T-helper 1 cell treated with Interleukin-12 subunit alpha and Interleukin-12 subunit beta and Interleukin-4 antibody, amounts not matched to agents 30 μg/mL and 1 μg/mL, for 36 hours (primary cell): ENCODE data around the gene IRS1.

Source experiments
- H3K27ac Mint-ChIP-seq: one replicate; pipeline ENCODE4 v1.8.0; 2021; ENCODE audit warnings: mild to moderate bottlenecking, mixed read lengths
- H3K27me3 Mint-ChIP-seq: one replicate; pipeline ENCODE4 v1.8.0; 2021; ENCODE audit warnings: low read depth, mixed read lengths
- H3K36me3 Mint-ChIP-seq: one replicate; pipeline ENCODE4 v1.8.0; 2021; ENCODE audit warnings: low read depth, mixed read lengths
- H3K4me1 Mint-ChIP-seq: one replicate; pipeline ENCODE4 v1.8.0; 2021; ENCODE audit warnings: low read depth, mixed read lengths
- H3K4me3 Mint-ChIP-seq: one replicate; pipeline ENCODE4 v1.8.0; 2021; ENCODE audit warnings: mild to moderate bottlenecking, moderate library complexity, mixed read lengths
- H3K9me3 Mint-ChIP-seq: one replicate; pipeline ENCODE4 v1.8.0; 2021; ENCODE audit warnings: mixed read lengths

IRS1 gene

GRCh38 chr2:226726546-226726945, 73.1 kb downstream of the IRS1 start:
- Mint-ChIP-seq H3K36me3 (peaks cover 2% of the 10 kb centered on the region), H3K27ac (no peak overlapping the region), H3K9me3 (no peaks in the 10 kb centered on the region), H3K4me3 (no peak overlapping the region), H3K27me3 (peaks cover 24% of the 10 kb centered on the region), H3K4me1 (peaks cover 3% of the 10 kb centered on the region)

GRCh38 chr2:226725126-226725860, 74.3 kb downstream of the IRS1 start:
- H3K36me3 Mint-ChIP-seq = peaks cover 4% of the 10 kb centered on the region
- H3K27me3 Mint-ChIP-seq = peaks cover 34% of the 10 kb centered on the region
- no peaks in the 10 kb centered on the region for H3K9me3 Mint-ChIP-seq
- no peak overlapping the region for H3K27ac Mint-ChIP-seq
- H3K4me1 Mint-ChIP-seq = peaks cover 8% of the 10 kb centered on the region
- H3K4me3 Mint-ChIP-seq = no peak overlapping the region

- Mint-ChIP-seq H3K4me3 (no peak overlapping the region), H3K9me3 (no peaks in the 10 kb centered on the region), H3K4me1 (peaks cover 8% of the 10 kb centered on the region)
Observed at GRCh38 chr2:226721541-226721940, 78.1 kb downstream of the IRS1 start.

GRCh38 chr2:226720948-226721347, 78.7 kb downstream of the IRS1 start:
- Mint-ChIP-seq H3K9me3 (no peaks in the 10 kb centered on the region), H3K36me3 (peaks cover 4% of the 10 kb centered on the region), H3K4me1 (peaks cover 14% of the 10 kb centered on the region), H3K27me3 (peaks cover 34% of the 10 kb centered on the region), H3K4me3 (no peak overlapping the region), H3K27ac (no peak overlapping the region)

More at GRCh38 chr2:226721541-226721940, 78.1 kb downstream of the IRS1 start:
- H3K27ac Mint-ChIP-seq = no peak overlapping the region
- H3K27me3 Mint-ChIP-seq = peaks cover 36% of the 10 kb centered on the region
- H3K36me3 Mint-ChIP-seq = peaks cover 4% of the 10 kb centered on the region

GRCh38 chr2:226717719-226718118, 81.9 kb downstream of the IRS1 start:
- Mint-ChIP-seq H3K9me3 (peaks cover 4% of the 10 kb centered on the region), H3K27ac (no peak overlapping the region), H3K36me3 (peaks cover 2% of the 10 kb centered on the region), H3K4me3 (no peak overlapping the region), H3K27me3 (peaks cover 31% of the 10 kb centered on the region), H3K4me1 (peaks cover 21% of the 10 kb centered on the region)

GRCh38 chr2:226716126-226716525, 83.5 kb downstream of the IRS1 start:
- Mint-ChIP-seq H3K27me3 (peaks cover 29% of the 10 kb centered on the region), H3K27ac (peak overlapping the region; percentile 72), H3K4me3 (peak overlapping the region; percentile 12), H3K9me3 (peaks cover 4% of the 10 kb centered on the region), H3K4me1 (peaks cover 21% of the 10 kb centered on the region), H3K36me3 (peaks cover 2% of the 10 kb centered on the region)

- Mint-ChIP-seq H3K4me3 (no peak overlapping the region), H3K27ac (peak overlapping the region; percentile 75), H3K4me1 (peaks cover 17% of the 10 kb centered on the region), H3K9me3 (peaks cover 4% of the 10 kb centered on the region), H3K27me3 (peaks cover 24% of the 10 kb centered on the region), H3K36me3 (no peaks in the 10 kb centered on the region)
Observed at GRCh38 chr2:226715347-226715990, 84.2 kb downstream of the IRS1 start.

GRCh38 chr2:226712941-226713340, 86.7 kb downstream of the IRS1 start:
- Mint-ChIP-seq H3K4me3 (no peak overlapping the region), H3K36me3 (no peaks in the 10 kb centered on the region), H3K27me3 (peaks cover 15% of the 10 kb centered on the region), H3K4me1 (peaks cover 17% of the 10 kb centered on the region), H3K9me3 (peaks cover 4% of the 10 kb centered on the region), H3K27ac (no peak overlapping the region)

GRCh38 chr2:226711606-226712296, 87.9 kb downstream of the IRS1 start:
- H3K27ac Mint-ChIP-seq = no peak overlapping the region
- H3K27me3 Mint-ChIP-seq = peaks cover 15% of the 10 kb centered on the region
- H3K4me1 Mint-ChIP-seq = peaks cover 15% of the 10 kb centered on the region
- peaks cover 4% of the 10 kb centered on the region for H3K9me3 Mint-ChIP-seq
- H3K4me3 Mint-ChIP-seq = no peak overlapping the region
- H3K36me3 Mint-ChIP-seq = no peaks in the 10 kb centered on the region

- Mint-ChIP-seq H3K4me3 (no peak overlapping the region), H3K27me3 (peaks cover 15% of the 10 kb centered on the region), H3K27ac (no peak overlapping the region), H3K9me3 (no peaks in the 10 kb centered on the region), H3K36me3 (no peaks in the 10 kb centered on the region), H3K4me1 (no peaks in the 10 kb centered on the region)
Observed at GRCh38 chr2:226707499-226707898, 92.1 kb downstream of the IRS1 start.

GRCh38 chr2:226705965-226706364, 93.7 kb downstream of the IRS1 start:
- Mint-ChIP-seq H3K27me3 (peaks cover 21% of the 10 kb centered on the region), H3K9me3 (no peaks in the 10 kb centered on the region), H3K4me1 (peaks cover 4% of the 10 kb centered on the region), H3K36me3 (no peaks in the 10 kb centered on the region), H3K4me3 (no peak overlapping the region), H3K27ac (no peak overlapping the region)

GRCh38 chr2:226705133-226705886, 94.3 kb downstream of the IRS1 start:
- H3K9me3 Mint-ChIP-seq = no peaks in the 10 kb centered on the region
- H3K27ac Mint-ChIP-seq = no peak overlapping the region
- no peaks in the 10 kb centered on the region for H3K36me3 Mint-ChIP-seq
- H3K4me1 Mint-ChIP-seq = peaks cover 4% of the 10 kb centered on the region
- peaks cover 18% of the 10 kb centered on the region for H3K27me3 Mint-ChIP-seq
- no peak overlapping the region for H3K4me3 Mint-ChIP-seq

- no peak overlapping the region for H3K4me3 Mint-ChIP-seq
- H3K36me3 Mint-ChIP-seq = no peaks in the 10 kb centered on the region
- no peak overlapping the region for H3K27ac Mint-ChIP-seq
- H3K27me3 Mint-ChIP-seq = peaks cover 17% of the 10 kb centered on the region
- H3K9me3 Mint-ChIP-seq = no peaks in the 10 kb centered on the region
- peaks cover 4% of the 10 kb centered on the region for H3K4me1 Mint-ChIP-seq
Observed at GRCh38 chr2:226703514-226703913, 96.1 kb downstream of the IRS1 start.

- Mint-ChIP-seq H3K9me3 (no peaks in the 10 kb centered on the region), H3K4me1 (peaks cover 4% of the 10 kb centered on the region), H3K27me3 (peaks cover 17% of the 10 kb centered on the region), H3K27ac (no peak overlapping the region), H3K4me3 (no peak overlapping the region), H3K36me3 (no peaks in the 10 kb centered on the region)
Observed at GRCh38 chr2:226702376-226702775, 97.2 kb downstream of the IRS1 start.
